GM23338 (cell line): ENCODE measurements around the gene CCNY. TPM values are rescaled to one million over a fixed set of nuclear protein-coding genes. Genes with fewer than 3 reads are reported as not detected.
A peak's percentile ranks its signal among the peaks of the same experiment; 100 is the strongest.

Experiments used
- ATAC-seq: fragments of 200-7000 bp; cut with Tn5 transposase; 3 replicates; pipeline ENCODE4 v1.9.1; 2020
- DNase-seq: peaks from one replicate; pipeline ENCODE4 v3.0.0-alpha.2; 2015; ENCODE audit warnings: low spot score
- H2AFZ ChIP-seq: fragments of 200-600 bp; sonication (generic); 2 replicates; pipeline ENCODE4 v1.8.0; 2016; ENCODE audit warnings: antibody characterized with exemption, mild to moderate bottlenecking, moderate library complexity
- H3F3A ChIP-seq: fragments of 200-600 bp; sonication (generic); replicated peaks from 2 replicates; pipeline ENCODE4 v1.8.0; 2017; ENCODE audit warnings: antibody characterized with exemption, mixed run types, low read depth
- H3K27ac ChIP-seq: fragments of 200-600 bp; sonication (generic); 2 replicates; pipeline ENCODE4 v1.6.1; 2016; ENCODE audit warnings: low read depth
- H3K27me3 ChIP-seq: fragments of 200-600 bp; sonication (generic); 2 replicates; pipeline ENCODE4 v1.8.0; 2016; ENCODE audit warnings: mild to moderate bottlenecking, mixed run types, moderate library complexity; ENCODE audit not compliant: insufficient read depth
- H3K36me3 ChIP-seq: fragments of 200-600 bp; sonication (generic); 2 replicates; pipeline ENCODE4 v1.8.0; 2016; ENCODE audit warnings: mild to moderate bottlenecking; ENCODE audit not compliant: insufficient read depth
- H3K4me1 ChIP-seq: fragments of 200-600 bp; sonication (generic); 2 replicates; pipeline ENCODE4 v1.8.0; 2016; ENCODE audit warnings: mild to moderate bottlenecking, moderate library complexity; ENCODE audit not compliant: insufficient read depth
- H3K4me2 ChIP-seq: fragments of 200-600 bp; sonication (generic); 2 replicates; pipeline ENCODE4 v1.7.1; 2017; ENCODE audit warnings: mixed run types
- H3K4me3 ChIP-seq: fragments of 200-600 bp; sonication (generic); 2 replicates; pipeline ENCODE4 v1.6.1; 2016; ENCODE audit warnings: mixed run types
- H3K79me2 ChIP-seq: fragments of 200-600 bp; sonication (generic); replicated peaks from 2 replicates; pipeline ENCODE4 v1.8.0; 2017; ENCODE audit warnings: mild to moderate bottlenecking; ENCODE audit not compliant: insufficient read depth
- H3K9me2 ChIP-seq: fragments of 200-600 bp; sonication (generic); 2 replicates; pipeline ENCODE4 v1.8.0; 2017; ENCODE audit not compliant: insufficient read depth
- H4K20me1 ChIP-seq: fragments of 200-600 bp; sonication (generic); replicated peaks from 2 replicates; pipeline ENCODE4 v1.8.0; 2017; ENCODE audit warnings: mild to moderate bottlenecking; ENCODE audit not compliant: insufficient read depth
- H3K27ac Mint-ChIP-seq: 2 replicates; pipeline ENCODE4 v1.8.0; 2020; ENCODE audit warnings: inconsistent platforms, mild to moderate bottlenecking, moderate library complexity, mixed read lengths
- H3K27me3 Mint-ChIP-seq: 3 replicates; pipeline ENCODE4 v1.8.0; 2022; ENCODE audit warnings: low read depth, mild to moderate bottlenecking, moderate library complexity, mixed read lengths, inconsistent platforms; ENCODE audit not compliant: insufficient read depth, poor library complexity
- H3K36me3 Mint-ChIP-seq: 3 replicates; pipeline ENCODE4 v1.8.0; 2021; ENCODE audit warnings: low read depth, mild to moderate bottlenecking, inconsistent platforms, moderate library complexity, mixed read lengths
- H3K4me1 Mint-ChIP-seq: 3 replicates; pipeline ENCODE4 v1.8.0; 2020; ENCODE audit warnings: mild to moderate bottlenecking, inconsistent platforms, mixed read lengths
- H3K4me3 Mint-ChIP-seq: 3 replicates; pipeline ENCODE4 v1.8.0; 2021; ENCODE audit warnings: moderate library complexity, mild to moderate bottlenecking, inconsistent platforms, mixed read lengths
- H3K9me3 Mint-ChIP-seq: 3 replicates; pipeline ENCODE4 v1.8.0; 2020; ENCODE audit warnings: moderate library complexity, mild to moderate bottlenecking, inconsistent platforms, mixed read lengths
- CREB1 ChIP-seq: fragments of 250-450 bp; sonication (Bioruptor Pico); IDR thresholded peaks from 2 replicates; pipeline ENCODE4 v1.5.0; 2020; ENCODE audit warnings: low read depth, mild to moderate bottlenecking, moderate library complexity
- ETS1 ChIP-seq: IDR thresholded peaks from 2 replicates; pipeline ENCODE4 v1.6.1; 2016; ENCODE audit warnings: antibody characterized with exemption
- EZH2phosphoT487 ChIP-seq: fragments of 200-600 bp; sonication (generic); IDR thresholded peaks from one replicate; pipeline ENCODE4 v1.8.1; 2018; ENCODE audit warnings: antibody characterized with exemption; ENCODE audit not compliant: unreplicated experiment
- JUNB ChIP-seq: IDR thresholded peaks from one replicate; pipeline ENCODE4 v1.6.1; 2016; ENCODE audit warnings: antibody characterized with exemption; ENCODE audit not compliant: unreplicated experiment
- POLR2AphosphoS5 ChIP-seq: IDR thresholded peaks from 2 replicates; pipeline ENCODE4 v1.6.1; 2016; ENCODE audit warnings: antibody characterized with exemption, low read depth
- STAT1 ChIP-seq: IDR thresholded peaks from one replicate; pipeline ENCODE4 v1.6.1; 2016; ENCODE audit warnings: antibody characterized with exemption; ENCODE audit not compliant: unreplicated experiment
- ZNF462 ChIP-seq: fragments of 250-450 bp; sonication (Bioruptor Pico); IDR thresholded peaks from 2 replicates; pipeline ENCODE4 v1.5.0; 2020; ENCODE audit warnings: mild to moderate bottlenecking, moderate library complexity
- polyA plus RNA-seq: library from polyadenylated mRNA; unstranded; fragments of >200 nt; fragmentation: Nextera tagmentation; extraction: Ambion mirVana; gene quantifications from 2 replicates; pipeline ENCODE4 v1.2.1, GENCODE V29; 2016
- total RNA-seq: library from RNA; depleted of rRNA; stranded (reverse); fragments of >200 nt; shearing (Covaris generic); gene quantifications from 2 replicates; pipeline ENCODE4 v1.2.3, GENCODE V29; 2014

The CCNY gene
- total and polyA plus RNA-seq, 2 experiments from 2014 or later = 14.2 to 29.0 TPM

GRCh38 chr10:35555962-35556930 is 219.9 kb downstream of the CCNY start (continued):
- TF ChIP-seq ZNF462 (CRISPR knock-in tag) (no peak), EZH2phosphoT487 (no peak), JUNB (no peak), POLR2AphosphoS5 (no peak)

GRCh38 chr10:35558276-35558675 is 222.0 kb downstream of the CCNY start:
- TF ChIP-seq STAT1 (no peak), CREB1 (no peak), POLR2AphosphoS5 (no peak), ETS1 (no peak), ZNF462 (CRISPR knock-in tag) (no peak)
- Mint-ChIP-seq H3K9me3 (no peaks in the 10 kb centered on the region), H3K27ac (peak overlapping the region; percentile 46), H3K36me3 (no peaks in the 10 kb centered on the region), H3K4me3 (no peak overlapping the region), H3K27me3 (no peaks in the 10 kb centered on the region), H3K4me1 (no peaks in the 10 kb centered on the region; the same call in 2 of the 3 replicates)
- Histone ChIP-seq H3K36me3 (no peaks in the 10 kb centered on the region), H4K20me1 (no peaks in the 10 kb centered on the region), H3K4me3 (no peak overlapping the region), H3K9me2 (no peaks in the 10 kb centered on the region), H3K79me2 (no peaks in the 10 kb centered on the region), H3F3A (no peaks in the 10 kb centered on the region), H2AFZ (no peak overlapping the region), H3K27me3 (no peaks in the 10 kb centered on the region), H3K4me1 (no peaks in the 10 kb centered on the region), H3K27ac (no peak overlapping the region), H3K4me2 (no peak overlapping the region)
- ATAC-seq (no peak), DNase-seq (no peak)
